ENCODE data around the gene ZNF205. TPM values are rescaled to one million over a fixed set of nuclear protein-coding genes. Genes with fewer than 3 reads are reported as not detected.
"Not testable (repeated sequence)": the region's sequence is repeated elsewhere in the genome, so short reads cannot be mapped to it uniquely, and the experiment has no call there.

The ZNF205 gene
- total RNA-seq (2014; rRNA removed; shearing (Covaris generic)): 40.2 and 41.2 TPM in 2 replicates

DNA sequence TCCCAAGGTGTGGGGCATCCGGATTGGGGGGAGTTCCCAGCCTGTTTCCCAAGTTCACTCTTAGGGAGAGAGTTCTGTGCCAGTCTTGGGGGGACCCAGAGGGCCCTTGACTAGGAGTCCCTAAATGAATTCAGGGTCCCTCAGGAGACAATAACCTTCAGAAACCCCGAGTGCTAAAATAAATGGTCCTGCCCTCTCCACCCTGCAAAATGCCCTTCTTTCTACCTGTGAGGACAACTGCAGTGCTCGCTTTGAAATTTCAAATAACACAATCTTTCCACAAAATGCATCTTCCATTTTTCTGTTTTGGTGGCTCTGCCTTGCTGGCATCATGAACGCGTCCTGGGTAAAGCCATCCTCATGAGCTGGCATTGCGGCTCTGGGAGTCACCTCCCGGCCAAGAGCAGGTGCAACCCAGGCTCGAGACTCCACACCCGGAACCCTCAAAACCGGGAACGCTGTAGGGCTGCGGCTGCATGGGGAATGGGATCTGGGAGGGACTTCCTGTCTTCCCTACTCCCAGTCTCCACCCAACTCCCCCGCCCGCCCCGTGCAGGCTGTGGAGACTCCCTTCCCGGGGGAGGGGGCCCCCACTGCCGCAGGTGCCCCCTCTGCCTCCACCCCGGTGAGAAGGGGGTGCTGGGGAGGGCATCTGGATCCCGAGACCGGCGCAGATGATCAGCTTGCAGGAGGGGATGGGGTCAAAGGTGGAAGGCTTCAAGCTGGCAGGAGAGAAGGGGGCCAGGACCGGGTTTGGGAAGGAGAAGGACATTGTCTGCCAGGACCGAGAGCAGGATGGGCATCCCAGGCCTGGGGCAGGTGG lies at the start of gene ZNF205:
Gene ZNF205, plus strand, starts transcription at position 529 of the 823 bp plus-strand sequence. CDS start 845 bp downstream, outside the sequence.
- H3K4me3 ChIP-seq (ENCODE audit: insufficient read depth, low read depth, low read length): peak within 1 kb of the TSS; percentile 78
- no peaks in the 10 kb centered on the region; the same call in 1 of the 2 replicates for H3K27me3 ChIP-seq (ENCODE audit: control insufficient read depth, insufficient read depth, low read length)
- DNase-seq: peak; percentile 95
- peaks cover 8% of the 10 kb centered on the region for H3K36me3 ChIP-seq (replicated peaks; ENCODE audit: control insufficient read depth, insufficient read depth, low read length)

DNA sequence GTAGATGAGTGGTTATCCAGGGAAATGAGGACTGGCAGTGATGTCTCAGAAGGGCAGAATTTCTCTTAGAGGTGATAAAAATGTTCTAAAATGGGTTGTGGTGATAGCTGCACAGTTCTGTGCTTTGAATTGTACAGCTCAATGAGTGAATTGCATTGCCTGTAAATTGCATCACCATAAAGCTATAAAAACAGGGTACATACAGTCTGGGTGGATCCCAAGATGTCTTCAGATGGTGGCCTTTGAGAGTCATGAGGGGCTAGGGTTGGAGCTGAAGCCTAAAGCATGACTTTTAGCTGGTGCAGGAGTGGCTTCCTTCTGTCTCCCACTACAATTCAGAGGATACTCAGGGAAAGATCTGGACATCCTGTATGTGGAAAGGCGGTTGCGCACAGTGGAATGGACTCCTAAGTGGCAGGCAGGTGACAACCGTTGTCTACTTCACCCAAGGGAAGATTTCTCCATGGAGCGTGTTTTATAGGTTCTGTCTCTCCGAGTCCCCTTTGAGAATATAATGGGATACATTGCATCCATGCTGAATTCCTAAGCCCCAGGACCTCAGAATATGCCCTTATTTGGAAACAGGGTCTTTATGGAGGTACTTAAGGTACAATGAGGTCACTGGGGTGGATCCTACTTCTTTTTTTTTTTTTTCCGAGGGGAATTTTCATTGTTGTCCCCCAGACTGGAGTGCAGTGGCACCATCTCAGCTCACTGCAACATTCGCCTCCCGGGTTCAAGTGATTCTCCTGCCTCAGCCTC lies 48.6 kb upstream of the ZNF205 start:
- no peak for DNase-seq
- H3K36me3 ChIP-seq (replicated peaks; ENCODE audit: control insufficient read depth, insufficient read depth, low read length): no peaks in the 10 kb centered on the region
- H3K4me3 ChIP-seq (ENCODE audit: insufficient read depth, low read depth, low read length): no peak overlapping the region
- H3K27me3 ChIP-seq (ENCODE audit: control insufficient read depth, insufficient read depth, low read length): no peaks in the 10 kb centered on the region

DNA sequence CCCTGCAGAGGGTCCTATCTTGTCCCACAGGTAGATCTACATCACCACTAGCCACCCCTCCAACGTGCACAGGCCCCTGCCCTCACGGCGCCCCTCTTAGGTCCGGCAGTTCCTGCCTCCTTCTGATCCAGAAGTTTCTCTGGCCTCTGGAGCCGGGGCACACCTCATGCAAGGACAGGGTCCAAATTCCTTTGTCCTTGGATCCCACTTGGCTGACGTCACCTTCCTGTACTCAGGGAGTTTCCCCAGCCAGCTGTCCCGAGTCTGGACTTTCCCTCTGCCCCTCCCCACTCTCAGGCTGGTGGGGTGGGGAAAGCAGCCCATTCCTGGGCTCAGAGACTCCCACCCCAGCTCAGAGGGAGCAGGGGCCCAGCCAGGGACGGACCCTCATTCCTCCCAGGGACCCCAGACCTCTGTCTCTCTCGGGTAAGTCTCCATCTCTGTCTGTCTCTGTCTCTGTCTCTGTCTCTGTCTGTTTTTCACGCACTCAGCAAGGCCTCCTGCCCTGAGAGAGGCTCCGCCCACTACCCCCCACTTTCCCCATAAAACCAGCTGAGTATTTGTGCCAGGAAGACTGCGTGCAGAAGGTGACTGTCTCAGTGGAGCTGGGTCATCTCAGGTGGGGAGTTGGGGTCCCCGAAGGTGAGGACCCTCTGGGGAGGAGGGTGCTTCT lies 47.2 kb upstream of the ZNF205 start, which contains the start of gene IL32:
Gene IL32, plus strand, starts transcription at position 572 of the 673 bp plus-strand sequence. CDS start 172 bp downstream, outside the sequence.
- Histone ChIP-seq H3K4me3 (ENCODE audit: insufficient read depth, low read depth, low read length) (no peak within 1 kb of the TSS), H3K36me3 (replicated peaks; ENCODE audit: control insufficient read depth, insufficient read depth, low read length) (no peaks in the 10 kb centered on the region), H3K27me3 (ENCODE audit: control insufficient read depth, insufficient read depth, low read length) (no peaks in the 10 kb centered on the region)
- peak; percentile 74 for DNase-seq

DNA sequence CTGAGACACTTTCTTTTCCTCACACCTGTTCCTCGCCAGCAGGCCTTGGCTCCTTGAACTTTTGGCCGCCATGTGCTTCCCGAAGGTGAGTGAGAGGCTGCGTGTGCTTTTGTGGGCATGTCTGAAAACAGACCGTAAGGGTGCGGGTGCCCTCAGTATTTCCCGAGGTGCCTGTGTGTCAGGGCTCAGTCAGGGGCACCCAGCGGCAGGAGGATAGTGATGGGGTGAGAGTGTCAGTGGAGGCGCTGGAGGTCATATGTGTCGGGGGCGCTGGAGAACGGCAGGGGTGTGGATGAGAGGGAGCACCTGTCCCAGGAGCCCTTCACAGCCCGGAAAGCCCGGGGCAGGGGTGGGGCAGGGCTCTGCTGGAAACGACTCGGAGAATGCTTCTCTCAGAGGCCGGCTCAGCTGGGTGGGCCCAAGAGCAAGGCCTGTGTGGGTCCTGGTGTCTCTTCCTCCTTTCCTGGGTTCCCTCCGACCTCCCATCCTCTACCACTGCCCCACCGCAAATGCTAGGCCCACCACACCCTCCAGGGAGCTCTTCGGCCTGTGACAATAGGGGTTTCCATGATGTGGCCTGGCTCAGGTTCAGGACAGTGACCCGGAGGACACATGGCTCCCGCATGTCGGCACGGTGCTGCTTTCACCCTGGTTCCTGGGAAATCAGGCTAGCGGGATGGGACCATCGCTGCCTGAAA lies 46.5 kb upstream of the ZNF205 start:
- Histone ChIP-seq H3K4me3 (ENCODE audit: insufficient read depth, low read depth, low read length) (no peak overlapping the region), H3K27me3 (ENCODE audit: control insufficient read depth, insufficient read depth, low read length) (no peaks in the 10 kb centered on the region), H3K36me3 (replicated peaks; ENCODE audit: control insufficient read depth, insufficient read depth, low read length) (no peaks in the 10 kb centered on the region)
- peak; percentile 58 for DNase-seq

DNA sequence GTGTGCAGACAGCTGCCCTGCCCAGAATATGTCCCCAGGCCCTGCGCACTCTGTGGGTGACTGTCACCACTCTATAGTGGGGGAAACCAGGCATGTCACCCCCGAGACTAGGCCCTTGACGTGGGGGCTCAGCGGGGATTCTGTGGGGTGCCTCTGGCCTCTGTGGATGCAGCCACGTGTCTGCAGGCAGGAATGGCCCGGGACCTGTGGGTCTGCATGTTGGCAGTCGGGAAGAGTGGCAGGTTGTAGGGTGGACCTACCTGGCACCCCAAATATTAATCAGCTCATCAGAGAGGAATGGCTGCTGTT lies 46.0 kb upstream of the ZNF205 start:
- DNase-seq: no peak
- H3K4me3 ChIP-seq (ENCODE audit: insufficient read depth, low read depth, low read length): no peak overlapping the region
- H3K27me3 ChIP-seq (ENCODE audit: control insufficient read depth, insufficient read depth, low read length): no peaks in the 10 kb centered on the region
- no peaks in the 10 kb centered on the region for H3K36me3 ChIP-seq (replicated peaks; ENCODE audit: control insufficient read depth, insufficient read depth, low read length)

DNA sequence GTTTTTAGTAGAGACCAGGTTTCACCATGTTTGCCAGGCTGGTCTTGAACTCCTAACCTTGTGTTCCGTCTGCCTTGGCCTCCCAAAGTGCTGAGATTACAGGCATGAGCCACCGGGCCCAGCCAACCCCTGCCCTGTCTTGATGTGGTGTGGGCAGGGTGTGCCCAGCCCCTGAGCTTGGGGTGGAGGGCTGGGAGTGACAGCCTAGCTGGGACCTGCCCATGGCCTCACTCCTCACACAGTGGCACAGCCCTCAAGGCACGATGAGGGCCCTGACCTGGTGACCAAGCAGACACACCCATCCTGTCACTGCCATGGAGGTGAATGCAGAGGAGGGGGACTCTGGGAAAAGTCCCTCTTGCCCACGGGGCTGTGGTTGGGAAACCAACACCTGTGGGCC lies 43.9 kb upstream of the ZNF205 start:
- no peak for DNase-seq
- Histone ChIP-seq H3K36me3 (replicated peaks; ENCODE audit: control insufficient read depth, insufficient read depth, low read length) (no peaks in the 10 kb centered on the region), H3K4me3 (ENCODE audit: insufficient read depth, low read depth, low read length) (no peak overlapping the region), H3K27me3 (ENCODE audit: control insufficient read depth, insufficient read depth, low read length) (no peaks in the 10 kb centered on the region)

DNA sequence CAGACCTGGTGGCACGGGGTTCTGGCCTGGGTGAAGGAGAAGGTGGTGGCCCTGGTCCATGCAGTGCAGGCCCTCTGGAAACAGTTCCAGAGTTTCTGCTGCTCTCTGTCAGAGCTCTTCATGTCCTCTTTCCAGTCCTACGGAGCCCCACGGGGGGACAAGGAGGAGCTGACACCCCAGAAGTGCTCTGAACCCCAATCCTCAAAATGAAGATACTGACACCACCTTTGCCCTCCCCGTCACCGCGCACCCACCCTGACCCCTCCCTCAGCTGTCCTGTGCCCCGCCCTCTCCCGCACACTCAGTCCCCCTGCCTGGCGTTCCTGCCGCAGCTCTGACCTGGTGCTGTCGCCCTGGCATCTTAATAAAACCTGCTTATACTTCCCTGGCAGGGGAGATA lies 43.2 kb upstream of the ZNF205 start:
- H3K4me3 ChIP-seq (ENCODE audit: insufficient read depth, low read depth, low read length); H3K36me3 ChIP-seq (replicated peaks; ENCODE audit: control insufficient read depth, insufficient read depth, low read length); DNase-seq; H3K27me3 ChIP-seq (ENCODE audit: control insufficient read depth, insufficient read depth, low read length): not testable (repeated sequence)

DNA sequence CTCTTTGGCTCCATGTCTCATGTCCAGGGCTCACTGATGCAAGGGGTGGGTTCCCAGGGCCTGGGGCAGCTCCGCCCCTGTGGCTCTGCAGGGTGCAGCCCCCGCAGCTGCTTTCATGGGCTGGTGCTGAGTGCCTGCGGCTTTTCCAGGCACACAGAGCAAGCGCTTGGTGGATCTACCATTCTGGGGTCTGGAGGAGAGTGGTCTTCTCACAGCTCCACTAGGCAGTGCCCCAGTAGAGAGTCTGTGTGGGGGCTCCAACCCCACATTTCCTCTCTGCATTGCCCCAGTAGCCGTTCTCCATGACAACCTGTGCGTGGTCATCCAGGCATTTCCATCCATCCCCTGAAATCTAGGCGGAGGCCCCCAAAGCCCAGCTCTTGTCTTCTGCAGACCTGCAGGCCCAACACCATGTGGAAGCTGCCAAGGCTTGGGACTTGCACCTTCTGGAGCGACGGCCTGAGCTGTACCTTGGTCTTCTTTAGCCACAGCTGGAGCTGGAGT lies 41.7 kb upstream of the ZNF205 start:
- Histone ChIP-seq H3K27me3 (ENCODE audit: control insufficient read depth, insufficient read depth, low read length) (no peaks in the 10 kb centered on the region), H3K4me3 (ENCODE audit: insufficient read depth, low read depth, low read length) (no peak overlapping the region), H3K36me3 (replicated peaks; ENCODE audit: control insufficient read depth, insufficient read depth, low read length) (no peaks in the 10 kb centered on the region)
- DNase-seq: no peak

DNA sequence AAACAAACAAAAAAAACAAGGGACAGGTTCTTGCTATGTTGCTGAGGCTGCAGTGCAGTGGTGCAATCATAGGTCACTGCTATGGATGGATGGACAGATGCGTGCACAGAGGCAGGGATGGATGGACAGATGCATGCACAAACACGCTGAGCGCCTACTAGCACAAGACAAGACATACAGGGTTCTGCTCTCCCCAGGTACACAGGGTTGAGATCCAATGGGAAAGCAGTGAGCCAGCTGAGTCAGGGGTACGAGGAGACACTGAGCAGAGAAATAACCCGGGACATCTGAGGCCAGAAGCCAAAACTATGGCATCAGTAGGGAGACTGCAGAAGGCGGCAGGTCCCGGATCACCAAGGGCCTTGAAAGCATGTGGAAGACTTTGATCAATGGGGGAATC lies 40.7 kb upstream of the ZNF205 start:
- no peaks in the 10 kb centered on the region for H3K27me3 ChIP-seq (ENCODE audit: control insufficient read depth, insufficient read depth, low read length)
- DNase-seq: no peak
- H3K4me3 ChIP-seq (ENCODE audit: insufficient read depth, low read depth, low read length): no peak overlapping the region
- H3K36me3 ChIP-seq (replicated peaks; ENCODE audit: control insufficient read depth, insufficient read depth, low read length): no peaks in the 10 kb centered on the region

DNA sequence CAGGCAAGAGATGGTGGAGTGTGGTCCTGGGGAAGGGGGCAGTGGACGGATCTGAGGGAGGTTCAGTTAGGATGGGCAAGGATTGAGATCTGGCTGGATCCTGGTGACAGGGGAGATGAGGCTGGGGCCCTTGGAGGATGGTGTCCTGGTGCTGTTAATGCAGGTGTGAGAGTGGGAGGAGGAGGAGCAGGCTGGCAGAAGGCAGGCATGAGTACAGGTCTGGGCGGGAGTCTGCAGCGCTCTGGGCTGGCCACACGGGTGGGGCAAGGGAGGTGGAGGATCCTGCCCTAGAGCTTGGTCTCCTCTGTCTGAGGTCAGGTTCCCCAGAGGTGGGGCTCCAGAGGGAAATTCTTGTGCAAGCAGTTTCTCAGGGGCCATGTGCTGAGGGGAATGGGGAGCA lies 40.2 kb upstream of the ZNF205 start:
- not testable (repeated sequence) for H3K4me3 ChIP-seq (ENCODE audit: insufficient read depth, low read depth, low read length); H3K36me3 ChIP-seq (replicated peaks; ENCODE audit: control insufficient read depth, insufficient read depth, low read length); H3K27me3 ChIP-seq (ENCODE audit: control insufficient read depth, insufficient read depth, low read length); DNase-seq

DNA sequence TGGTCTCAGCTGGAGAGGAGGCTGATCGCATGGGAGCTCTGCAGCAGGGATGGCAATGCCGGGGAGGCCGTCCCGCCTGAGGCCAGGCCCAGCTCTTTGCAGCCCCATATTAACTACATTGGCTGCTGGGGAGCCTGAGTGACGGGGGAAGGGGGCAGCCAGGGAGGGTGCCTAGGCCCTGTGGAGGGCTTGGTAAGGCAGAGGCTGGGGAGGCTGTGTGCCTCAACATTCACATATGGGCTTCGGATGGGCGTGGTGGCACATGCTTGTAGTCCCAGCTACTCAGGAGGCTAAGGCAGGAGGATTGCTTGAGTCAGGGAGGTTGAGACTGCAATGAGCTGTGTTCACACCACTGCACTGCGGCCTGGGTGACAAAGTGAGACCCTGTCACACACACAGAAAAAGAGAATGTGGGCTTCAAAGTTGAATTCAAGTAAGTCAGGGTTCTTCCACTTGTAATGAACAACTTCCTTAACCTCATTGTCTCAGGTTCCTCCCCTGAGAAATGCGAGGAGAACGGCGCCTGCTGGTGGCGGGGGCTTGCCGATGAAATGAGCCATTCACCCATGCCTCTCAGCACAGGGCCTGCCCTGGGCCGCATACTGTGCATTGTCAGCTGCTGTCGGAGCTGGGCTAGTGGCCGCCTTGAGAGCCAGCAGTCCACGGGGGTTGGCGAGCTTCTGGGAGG lies 39.7 kb upstream of the ZNF205 start:
- H3K36me3 ChIP-seq (replicated peaks; ENCODE audit: control insufficient read depth, insufficient read depth, low read length); H3K27me3 ChIP-seq (ENCODE audit: control insufficient read depth, insufficient read depth, low read length); H3K4me3 ChIP-seq (ENCODE audit: insufficient read depth, low read depth, low read length); DNase-seq: not testable (repeated sequence)

DNA sequence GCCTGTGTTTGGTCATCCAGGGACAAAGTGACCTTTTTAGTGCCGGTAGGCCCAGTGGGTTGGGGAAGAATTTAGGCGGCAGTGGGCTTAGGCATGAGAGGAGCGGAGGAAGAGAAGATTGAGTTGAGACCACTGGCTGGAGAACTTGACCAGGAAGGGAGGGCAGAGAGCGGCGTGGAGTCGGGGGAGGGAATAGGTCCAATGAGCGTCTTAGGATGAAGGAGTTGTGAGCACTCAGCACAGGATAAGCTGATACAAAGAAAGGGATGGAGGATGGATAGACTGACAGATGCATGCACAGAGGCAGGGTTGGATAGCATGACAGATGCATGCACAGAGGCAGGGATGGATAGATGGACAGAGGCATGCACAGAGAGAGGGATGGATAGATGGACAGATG lies 38.9 kb upstream of the ZNF205 start:
- Histone ChIP-seq H3K36me3 (replicated peaks; ENCODE audit: control insufficient read depth, insufficient read depth, low read length) (no peaks in the 10 kb centered on the region), H3K4me3 (ENCODE audit: insufficient read depth, low read depth, low read length) (no peak overlapping the region), H3K27me3 (ENCODE audit: control insufficient read depth, insufficient read depth, low read length) (no peaks in the 10 kb centered on the region)
- DNase-seq: no peak

DNA sequence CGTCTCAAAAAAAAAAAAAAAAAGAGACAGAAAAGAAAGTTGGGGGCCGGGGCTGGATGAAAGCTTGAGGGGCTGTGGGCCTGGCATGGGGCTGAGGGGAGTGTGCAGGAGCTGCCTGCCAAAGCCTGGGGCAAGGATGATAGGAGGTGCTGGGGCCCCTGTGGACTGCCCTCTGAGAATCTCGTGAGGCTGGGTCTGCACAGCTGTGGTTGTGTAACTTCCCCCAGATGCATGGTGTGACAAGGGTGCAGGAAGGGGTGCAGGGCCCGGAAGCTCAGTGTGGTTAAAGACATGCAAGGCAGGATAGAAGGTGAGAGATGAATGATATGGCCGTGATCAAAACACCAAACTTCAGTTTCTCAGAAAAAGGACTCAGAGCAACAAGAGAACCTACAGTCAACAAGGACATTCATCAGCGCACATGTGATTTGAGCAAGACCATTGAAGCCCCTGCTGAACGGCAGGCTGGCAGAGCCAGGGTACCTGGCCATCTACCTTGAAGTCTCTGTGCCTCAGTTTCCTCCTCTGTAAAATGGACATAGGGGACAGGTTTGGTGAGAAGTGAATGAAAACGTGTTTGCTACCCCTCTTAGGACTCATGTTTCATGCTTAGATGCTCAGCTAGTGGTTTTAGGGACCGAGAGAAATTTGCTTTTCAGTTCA lies 37.4 kb upstream of the ZNF205 start:
- DNase-seq: no peak
- no peaks in the 10 kb centered on the region for H3K27me3 ChIP-seq (ENCODE audit: control insufficient read depth, insufficient read depth, low read length)
- no peak overlapping the region for H3K4me3 ChIP-seq (ENCODE audit: insufficient read depth, low read depth, low read length)
- H3K36me3 ChIP-seq (replicated peaks; ENCODE audit: control insufficient read depth, insufficient read depth, low read length): no peaks in the 10 kb centered on the region
